Lung microvascular endothelial cell (primary cell): ENCODE data around the gene SNORC. TPM values are rescaled to one million over a fixed set of nuclear protein-coding genes. Genes with fewer than 3 reads are reported as not detected.
"Not testable (repeated sequence)": the region's sequence is repeated elsewhere in the genome, so short reads cannot be mapped to it uniquely, and the experiment has no call there.

ENCODE experiments used
- DNase-seq, 2 donors: peaks; one replicate each; pipeline versions ENCODE4 v3.0.0 to v3.0.0-alpha.2; 2010; ENCODE audit warnings: low read depth in 2 of 2
- total RNA-seq: library from RNA; depleted of rRNA; stranded (reverse); fragments of >200 nt; gene quantifications from 2 replicates; pipeline ENCODE4 v1.2.1, GENCODE V29; 2014

Gene SNORC
- under 0.01 and 0.40 TPM in 2 replicates for total RNA-seq

GRCh38 chr2:232870018-232870765, at the start of gene SNORC:
TSS of gene SNORC (plus strand) at chr2:232870264. CDS start at chr2:232870342, 78 bp downstream.
- no peak for DNase-seq

DNA sequence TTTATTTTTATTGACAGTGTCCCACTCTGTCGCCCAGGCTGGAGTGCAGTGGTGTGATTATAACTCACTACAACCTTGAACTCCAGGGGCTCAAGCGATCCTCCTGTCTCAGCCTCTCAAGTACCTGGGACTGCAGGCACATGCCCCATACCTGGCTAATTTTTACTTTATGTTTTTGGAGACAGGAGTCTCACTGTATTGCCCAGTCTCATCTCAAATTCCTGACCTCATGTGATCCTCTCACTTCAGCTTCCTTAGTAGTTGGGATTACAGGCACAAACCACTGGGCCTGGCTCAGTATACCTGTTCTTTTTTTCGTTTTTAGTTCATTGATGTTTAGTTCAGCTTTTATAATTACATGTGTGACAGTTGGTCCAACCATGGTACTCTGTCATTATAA, 40.1 kb upstream of the SNORC start:
- no peak for DNase-seq

DNA sequence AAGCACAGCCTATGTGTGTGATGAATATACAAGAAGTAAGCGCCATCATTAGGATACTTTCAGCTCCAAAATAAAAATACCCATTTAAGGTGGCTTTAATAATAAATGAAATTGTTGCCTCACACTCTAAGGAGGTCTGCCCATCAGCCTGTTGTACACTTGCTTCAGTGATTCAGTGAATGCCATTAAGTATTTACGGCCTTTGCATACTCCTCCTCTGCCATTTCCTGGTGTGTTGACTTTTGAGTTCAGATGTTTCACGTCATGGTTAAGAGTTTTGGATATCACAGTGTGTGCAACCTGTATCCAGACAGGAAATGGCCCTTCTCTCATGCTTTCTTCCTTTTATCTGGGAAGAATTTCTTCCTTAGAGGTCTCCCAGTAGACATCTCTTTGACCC, 38.6 kb upstream of the SNORC start:
- DNase-seq: no peak

DNA sequence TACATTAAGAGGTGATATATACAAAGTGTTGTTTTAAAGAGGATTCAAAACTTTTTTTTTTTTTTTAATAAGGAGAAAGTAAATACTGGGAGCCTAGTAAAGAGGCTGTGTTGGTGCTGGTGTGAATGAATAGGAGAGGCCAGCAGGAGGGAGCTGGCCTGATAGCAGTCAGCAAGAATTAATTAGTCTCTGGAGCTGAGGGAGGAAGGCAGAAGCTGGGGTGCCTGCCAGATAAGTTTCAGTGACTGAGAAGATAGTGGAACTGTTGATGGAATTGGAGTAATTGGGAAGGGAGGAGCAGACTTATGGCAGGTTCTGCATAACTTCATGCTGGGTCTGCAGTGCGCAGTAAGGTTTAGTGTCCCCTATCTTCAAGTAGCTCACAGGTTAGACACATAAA, 36.2 kb upstream of the SNORC start:
- no peak for DNase-seq

DNA sequence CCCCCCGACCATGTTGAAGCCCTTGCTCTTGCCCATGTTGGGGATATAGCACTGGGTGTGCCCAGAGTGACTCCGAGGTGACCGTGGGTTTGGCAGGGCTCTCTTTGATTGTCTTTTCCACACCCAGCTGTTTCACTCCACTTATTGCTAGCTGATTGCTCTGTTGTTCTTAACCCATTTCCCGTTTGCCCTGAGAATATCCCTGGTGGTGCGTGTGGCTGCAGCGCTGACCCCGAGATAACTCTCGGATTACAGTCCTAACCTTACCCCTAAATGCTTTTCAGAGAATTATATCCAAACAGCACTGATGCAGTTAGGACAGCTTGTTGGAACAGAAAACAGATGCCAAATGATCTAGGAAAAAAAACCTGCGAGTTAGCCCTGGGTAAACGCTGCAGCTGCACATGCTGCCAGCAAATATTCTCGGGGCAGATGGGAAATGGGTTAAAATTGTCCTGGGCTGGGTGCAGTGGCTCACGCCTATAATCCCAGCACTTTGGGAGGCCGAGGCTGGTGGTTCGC, 34.3 kb upstream of the SNORC start:
- DNase-seq: peak; percentile 39 to 42

- no peak for DNase-seq
Observed at GRCh38 chr2:232836934-232837333, 33.1 kb upstream of the SNORC start.

- peak in 1 of 2 donors; percentile 66 for DNase-seq
Observed at GRCh38 chr2:232838406-232838874, 31.6 kb upstream of the SNORC start.

DNA sequence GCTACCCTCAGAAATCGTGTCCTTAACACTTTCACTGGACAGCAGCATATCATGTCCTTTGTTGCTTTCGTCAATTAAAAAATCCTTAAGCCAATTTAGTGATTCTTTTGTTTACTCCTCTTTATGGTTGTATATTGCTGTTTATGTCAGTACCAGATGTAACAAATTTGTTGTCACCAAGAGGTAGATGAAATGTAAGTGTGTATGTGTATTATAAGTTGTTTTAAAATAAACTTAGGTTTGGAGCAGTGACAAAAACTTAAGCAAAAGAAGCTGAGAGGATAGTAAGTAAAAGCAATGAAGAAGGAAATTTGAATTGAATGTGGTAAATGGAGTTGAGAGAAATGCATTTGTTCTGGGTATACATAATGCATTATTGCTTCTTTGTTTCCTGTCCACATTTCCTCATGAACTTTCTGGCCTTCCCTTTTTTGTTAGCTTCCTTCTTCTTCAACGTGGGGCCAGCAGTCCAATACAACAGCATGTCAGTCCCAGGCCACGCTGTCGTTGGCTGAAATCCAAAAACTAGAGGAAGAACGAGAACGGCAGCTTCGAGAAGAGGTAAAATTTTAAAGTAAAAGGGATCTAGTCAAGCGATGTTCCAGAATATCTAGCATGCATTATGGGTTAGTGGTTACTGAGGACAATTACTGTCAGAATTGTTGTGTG, 30.5 kb upstream of the SNORC start:
- peak; percentile 69 to 70 for DNase-seq

DNA sequence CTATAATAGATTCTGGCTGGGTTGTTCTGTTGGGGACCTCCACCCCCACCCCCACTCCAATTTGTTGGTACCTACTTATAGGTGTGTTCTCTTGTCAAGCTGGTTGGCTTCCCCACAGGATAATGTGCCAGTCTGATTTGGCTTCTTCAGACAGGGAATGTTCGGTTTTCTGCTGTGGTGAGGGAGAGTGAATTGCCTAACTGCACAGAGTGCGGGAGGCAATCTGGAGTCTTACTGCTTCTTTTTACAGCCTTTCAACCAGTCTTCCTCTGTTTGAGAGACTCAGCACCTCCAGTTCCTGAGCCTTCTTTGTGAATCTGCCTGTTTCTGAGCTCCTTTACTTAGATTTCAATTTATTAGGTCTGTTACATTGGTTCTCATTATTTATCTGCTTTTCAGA, 27.4 kb upstream of the SNORC start:
- DNase-seq: no peak

DNA sequence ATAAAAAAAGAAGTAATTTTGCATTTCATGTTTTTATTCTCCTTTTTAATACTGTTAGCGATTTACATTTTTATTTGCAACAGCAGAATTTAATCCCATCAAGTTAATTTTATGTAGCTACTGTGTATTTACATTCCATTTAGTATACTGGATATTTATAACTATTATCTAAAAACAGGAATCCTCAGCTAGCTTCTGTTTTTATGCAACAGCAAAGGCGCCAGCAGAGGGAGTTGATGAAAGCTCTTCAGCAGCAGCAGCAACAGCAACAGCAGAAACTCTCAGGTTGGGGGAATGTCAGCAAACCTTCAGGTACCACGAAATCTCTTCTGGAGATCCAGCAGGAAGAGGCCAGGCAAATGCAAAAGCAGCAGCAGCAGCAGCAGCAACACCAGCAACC, 26.2 kb upstream of the SNORC start:
- no peak for DNase-seq

GRCh38 chr2:232846055-232846454, 24.0 kb upstream of the SNORC start:
- DNase-seq: no peak

- no peak for DNase-seq
Observed at GRCh38 chr2:232850039-232850438, 20.0 kb upstream of the SNORC start.

- DNase-seq: not testable (repeated sequence)
Observed at GRCh38 chr2:232852081-232852480, 18.0 kb upstream of the SNORC start.

DNA sequence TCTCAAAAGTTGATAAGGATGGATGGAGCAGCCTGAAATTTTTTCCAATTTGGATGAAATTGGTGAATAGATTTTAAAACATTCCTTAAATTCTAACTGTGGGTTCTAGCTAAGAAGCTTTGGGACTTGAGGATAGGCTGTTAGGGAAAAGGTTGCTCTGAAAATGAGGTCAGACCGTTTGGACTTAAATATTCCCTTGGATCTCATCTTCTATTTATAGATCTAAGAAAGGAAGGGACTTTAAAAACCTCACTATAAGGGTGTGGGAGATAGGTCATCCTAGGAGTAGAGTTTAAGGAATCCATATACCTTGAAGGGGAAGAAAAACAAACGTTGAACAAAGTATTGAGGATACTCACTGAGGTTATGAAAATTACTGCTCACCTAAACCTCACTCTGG, 17.4 kb upstream of the SNORC start:
- no peak for DNase-seq

- DNase-seq: peak in 1 of 2 donors; percentile 73
Observed at GRCh38 chr2:232854082-232854481, 16.0 kb upstream of the SNORC start.

- DNase-seq: no peak
Observed at GRCh38 chr2:232857158-232857563, 12.9 kb upstream of the SNORC start.

GRCh38 chr2:232859385-232859916, 10.6 kb upstream of the SNORC start:
- no peak for DNase-seq

- DNase-seq: no peak
Observed at GRCh38 chr2:232860593-232861241, 9.3 kb upstream of the SNORC start.

DNA sequence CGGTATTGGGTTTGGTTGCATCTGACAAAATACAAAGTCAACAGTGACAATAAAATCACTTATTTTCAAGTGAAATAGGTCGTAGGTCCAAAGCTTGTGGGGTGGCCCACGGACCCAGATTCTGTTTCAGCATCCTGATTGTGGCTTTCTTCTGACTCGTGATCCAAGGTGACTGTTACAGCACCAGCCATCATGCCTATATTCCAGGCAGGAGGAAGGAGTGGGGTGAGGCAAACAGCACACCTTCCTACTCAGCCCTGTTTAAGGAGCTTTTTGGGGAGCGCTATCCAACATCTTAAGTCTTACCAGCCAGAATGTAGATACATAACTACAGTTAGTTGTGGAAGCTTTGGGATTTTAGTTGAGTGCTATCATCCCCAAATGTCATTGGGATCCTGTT, 8.7 kb upstream of the SNORC start:
- no peak for DNase-seq

GRCh38 chr2:232863996-232864395, 6.1 kb upstream of the SNORC start:
- DNase-seq: no peak

DNA sequence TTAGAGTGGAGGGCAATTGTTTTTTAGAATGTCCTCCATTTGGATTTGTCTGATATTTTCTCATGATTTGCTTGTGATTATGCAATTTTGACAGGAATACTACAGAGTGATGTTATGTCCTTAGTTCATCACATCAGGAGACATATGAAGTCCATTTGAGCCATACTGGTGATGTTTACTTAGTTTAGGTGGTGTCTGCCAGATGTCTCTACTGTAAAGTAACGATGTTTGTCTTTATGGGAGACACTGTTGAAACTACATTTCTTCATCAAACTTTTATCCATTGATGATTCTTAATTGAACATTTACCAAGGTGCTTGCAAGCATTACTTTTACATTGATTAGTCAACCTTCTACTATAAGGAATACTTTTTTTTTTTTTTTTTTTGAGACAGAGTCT, 4.9 kb upstream of the SNORC start:
- DNase-seq: no peak

- no peak for DNase-seq
Observed at GRCh38 chr2:232866104-232866503, 4.0 kb upstream of the SNORC start.
